Naive thymus-derived CD4-positive, alpha-beta T cell (primary cell): ENCODE measurements around the gene TRIP13. TPM values are rescaled to one million over a fixed set of nuclear protein-coding genes. Genes with fewer than 3 reads are reported as not detected.
"Not testable (repeated sequence)": the region's sequence is repeated elsewhere in the genome, so short reads cannot be mapped to it uniquely, and the experiment has no call there.

Source experiments
- ATAC-seq: fragments of 150-1000 bp; cut with Tn5 transposase; 2 replicates; pipeline ENCODE4 v1.10.0; 2021; ENCODE audit warnings: mild to moderate bottlenecking, moderate library complexity
- CTCF ChIA-PET: fragments of 350-600 bp; sonication (Branson Sonifier 250); formaldehyde crosslinking; loops from one replicate; lab custom pipeline; 2021; ENCODE audit warnings: antibody characterized with exemption; lab: Charles Lee
- POLR2A ChIA-PET: fragments of 350-600 bp; sonication (Branson Sonifier 250); formaldehyde crosslinking; loops from one replicate; lab custom pipeline; 2021; ENCODE audit warnings: antibody characterized with exemption, inconsistent platforms; lab: Charles Lee
- DNase-seq, 9 donors: peaks; one replicate each; pipeline versions ENCODE4 v3.0.0 to v3.0.0-alpha.2; 2020 to 2022; ENCODE audit warnings: mixed read lengths in 1 of 9
- H3K27ac ChIP-seq: one replicate; pipeline ENCODE4 v1.7.0; 2013; ENCODE audit warnings: mild to moderate bottlenecking, low read depth, low read length, moderate library complexity
- H3K27me3 ChIP-seq, 2 donors: one replicate each; pipeline ENCODE4 v1.7.0; 2013; ENCODE audit warnings: low read length in 2 of 2, mild to moderate bottlenecking in 2 of 2, moderate library complexity in 2 of 2; ENCODE audit not compliant: control insufficient read depth in 2 of 2, insufficient read depth in 2 of 2
- H3K36me3 ChIP-seq, 3 experiments: 1 replicate in 2 of 3; 2 replicates in 1 of 3; pipeline ENCODE4 v1.7.0; 2013; ENCODE audit warnings: low read length in 3 of 3, mild to moderate bottlenecking in 3 of 3, moderate library complexity in 1 of 3; ENCODE audit not compliant: insufficient read depth in 3 of 3, control insufficient read depth in 2 of 3
- H3K4me1 ChIP-seq, 2 donors: one replicate each; pipeline ENCODE4 v1.7.0; 2013; ENCODE audit warnings: low read length in 2 of 2, mild to moderate bottlenecking in 2 of 2, moderate library complexity in 1 of 2; ENCODE audit not compliant: control insufficient read depth in 2 of 2, insufficient read depth in 2 of 2
- H3K4me3 ChIP-seq: 2 replicates; pipeline ENCODE4 v1.7.0; 2013; ENCODE audit warnings: mild to moderate bottlenecking, low read length
- H3K9me3 ChIP-seq, 3 experiments: 1 replicate in 2 of 3; 2 replicates in 1 of 3; pipeline ENCODE4 v1.7.0; 2013; ENCODE audit warnings: low read length in 3 of 3; ENCODE audit not compliant: control insufficient read depth in 2 of 3
- H3K27ac Mint-ChIP-seq, 9 donors: one replicate each; pipeline ENCODE4 v1.8.0; 2020 to 2022; ENCODE audit warnings: mixed read lengths in 9 of 9, mild to moderate bottlenecking in 8 of 9, moderate library complexity in 5 of 9, inconsistent platforms in 2 of 9
- H3K27me3 Mint-ChIP-seq, 5 donors: one replicate each; pipeline ENCODE4 v1.8.0; 2021 to 2022; ENCODE audit warnings: mixed read lengths in 5 of 5, mild to moderate bottlenecking in 1 of 5
- H3K36me3 Mint-ChIP-seq, 5 donors: one replicate each; pipeline ENCODE4 v1.8.0; 2020 to 2022; ENCODE audit warnings: mixed read lengths in 5 of 5, mild to moderate bottlenecking in 3 of 5, inconsistent platforms in 1 of 5
- H3K4me1 Mint-ChIP-seq, 7 donors: one replicate each; pipeline ENCODE4 v1.8.0; 2020 to 2022; ENCODE audit warnings: mixed read lengths in 7 of 7, mild to moderate bottlenecking in 3 of 7, inconsistent platforms in 1 of 7
- H3K4me3 Mint-ChIP-seq, 10 donors: one replicate each; pipeline ENCODE4 v1.8.0; 2020 to 2022; ENCODE audit warnings: mild to moderate bottlenecking in 10 of 10, mixed read lengths in 10 of 10, moderate library complexity in 6 of 10, inconsistent platforms in 2 of 10
- H3K9me3 Mint-ChIP-seq, 11 donors: one replicate each; pipeline ENCODE4 v1.8.0; 2020 to 2022; ENCODE audit warnings: mixed read lengths in 11 of 11, mild to moderate bottlenecking in 4 of 11, inconsistent platforms in 1 of 11, moderate library complexity in 1 of 11
- intact Hi-C, 2 donors: fragments of 100-400 bp; cut with micrococcal nuclease; formaldehyde crosslinking; loops; one replicate each; pipeline ENCODE4 v1.15.1; 2023
- polyA plus RNA-seq, 2 donors: library from polyadenylated mRNA; unstranded; fragments of 300-500 nt; fragmentation: Illumina TruSeq; gene quantifications; one replicate each; pipeline ENCODE4 v1.2.3, GENCODE V29; 2021
- total RNA-seq, 6 experiments: library from RNA in 5 of 6; stranded (reverse) in 5 of 6; gene quantifications; 1 replicate in 5 of 6; 2 replicates in 1 of 6; pipeline ENCODE4 v1.2.3 and lab custom pipeline; 2021 to 2026

The TRIP13 gene
- total and polyA plus RNA-seq, 7 experiments from 2014 or later = 0.39 to 23.5 (median 0.57) TPM; not detected in 1

GRCh38 chr5:878677-879076, 14.0 kb upstream of the TRIP13 start:
- H3K27ac Mint-ChIP-seq, H3K9me3 ChIP-seq, H3K4me3 Mint-ChIP-seq, H3K4me1 ChIP-seq, H3K27me3 Mint-ChIP-seq, H3K27me3 ChIP-seq, intact Hi-C loops, H3K27ac ChIP-seq, H3K4me3 ChIP-seq, CTCF ChIA-PET, POLR2A ChIA-PET, DNase-seq: not testable (repeated sequence)
- peak; percentile 20 for ATAC-seq
- Mint-ChIP-seq H3K9me3 (peaks cover 0 to 12% (median 0%) of the 10 kb centered on the region in 11 donors), H3K36me3 (peaks cover 22 to 68% (median 46%) of the 10 kb centered on the region in 5 donors), H3K4me1 (peaks cover 14 to 26% (median 22%) of the 10 kb centered on the region in 7 donors)
- H3K36me3 ChIP-seq = peaks cover 0 to 80% (median 25%) of the 10 kb centered on the region in 3 experiments

- H3K4me1 ChIP-seq = no peaks in the 10 kb centered on the region
- no peaks in the 10 kb centered on the region for H3K9me3 ChIP-seq
- H3K27ac Mint-ChIP-seq = peak overlapping the region in 1 of 9 donors; percentile 8
Measured at GRCh38 chr5:880816-881550, 11.7 kb upstream of the TRIP13 start.

GRCh38 chr5:881551-881935, 11.1 kb upstream of the TRIP13 start:
- Mint-ChIP-seq H3K9me3 (peaks cover 0 to 12% (median 0%) of the 10 kb centered on the region in 11 donors), H3K4me3 (no peak overlapping the region), H3K4me1 (peaks cover 14 to 25% (median 22%) of the 10 kb centered on the region in 7 donors), H3K36me3 (peaks cover 19 to 63% (median 36%) of the 10 kb centered on the region in 5 donors), H3K27ac (peak overlapping the region in 1 of 9 donors; percentile 8), H3K27me3 (peaks cover 0 to 5% (median 0%) of the 10 kb centered on the region in 5 donors)
- ATAC-seq (no peak), DNase-seq (no peak)
- intact Hi-C loops = no loop called here
- no peak overlapping the region for H3K27ac ChIP-seq
- CTCF ChIA-PET = no interaction called here
- peaks cover 0 to 80% (median 34%) of the 10 kb centered on the region in 3 experiments for H3K36me3 ChIP-seq
- POLR2A ChIA-PET = no interaction called here
- H3K27me3 ChIP-seq = no peaks in the 10 kb centered on the region
- H3K4me3 ChIP-seq = no peak overlapping the region
- H3K4me1 ChIP-seq = no peaks in the 10 kb centered on the region
- no peaks in the 10 kb centered on the region for H3K9me3 ChIP-seq

More at GRCh38 chr5:880816-881550, 11.7 kb upstream of the TRIP13 start:
- Mint-ChIP-seq H3K36me3 (peaks cover 17 to 61% (median 36%) of the 10 kb centered on the region in 5 donors), H3K4me1 (peaks cover 14 to 24% (median 20%) of the 10 kb centered on the region in 7 donors), H3K9me3 (peaks cover 0 to 12% (median 0%) of the 10 kb centered on the region in 11 donors), H3K4me3 (peak overlapping the region in 1 of 10 donors; percentile 68), H3K27me3 (peaks cover 0 to 5% (median 0%) of the 10 kb centered on the region in 5 donors)
- CTCF ChIA-PET = no interaction called here
- H3K27me3 ChIP-seq = no peaks in the 10 kb centered on the region
- DNase-seq (no peak), ATAC-seq (no peak)
- H3K27ac ChIP-seq = no peak overlapping the region
- POLR2A ChIA-PET = no interaction called here
- no peak overlapping the region for H3K4me3 ChIP-seq
- H3K36me3 ChIP-seq = peaks cover 0 to 80% (median 32%) of the 10 kb centered on the region in 3 experiments
- intact Hi-C loops = no loop called here

- no peak for ATAC-seq
- peaks cover 28 to 62% (median 41%) of the 10 kb centered on the region in 5 donors for H3K36me3 Mint-ChIP-seq
- peak overlapping the region; percentile 22 to 92 (median 71) for H3K27ac Mint-ChIP-seq
- peak overlapping the region in 7 of 10 donors; percentile 2 to 41 (median 37) for H3K4me3 Mint-ChIP-seq
- H3K9me3 ChIP-seq = no peaks in the 10 kb centered on the region
- POLR2A ChIA-PET = no interaction called here
- peaks cover 0 to 5% (median 0%) of the 10 kb centered on the region in 5 donors for H3K27me3 Mint-ChIP-seq
- intact Hi-C loops = no loop called here
- H3K27me3 ChIP-seq = no peaks in the 10 kb centered on the region
- H3K27ac ChIP-seq = no peak overlapping the region
- peaks cover 14 to 32% (median 22%) of the 10 kb centered on the region in 7 donors for H3K4me1 Mint-ChIP-seq
- H3K36me3 ChIP-seq = peaks cover 5 to 80% (median 38%) of the 10 kb centered on the region in 3 experiments
- no peak for DNase-seq
- H3K9me3 Mint-ChIP-seq = peaks cover 0 to 12% (median 0%) of the 10 kb centered on the region in 11 donors
- H3K4me1 ChIP-seq = no peaks in the 10 kb centered on the region
- H3K4me3 ChIP-seq = no peak overlapping the region
- CTCF ChIA-PET = no interaction called here
Measured at GRCh38 chr5:882253-883183, 10.2 kb upstream of the TRIP13 start.

- no peak overlapping the region for H3K4me3 ChIP-seq
- ATAC-seq = no peak
- DNase-seq = no peak
- H3K9me3 ChIP-seq = no peaks in the 10 kb centered on the region
- Mint-ChIP-seq H3K36me3 (peaks cover 27 to 62% (median 45%) of the 10 kb centered on the region in 5 donors), H3K27me3 (peaks cover 0 to 5% (median 0%) of the 10 kb centered on the region in 5 donors), H3K9me3 (peaks cover 0 to 12% (median 0%) of the 10 kb centered on the region in 11 donors), H3K4me1 (peaks cover 14 to 37% (median 28%) of the 10 kb centered on the region in 7 donors), H3K4me3 (no peak overlapping the region), H3K27ac (peak overlapping the region in 1 of 9 donors; percentile 6)
- H3K27me3 ChIP-seq = no peaks in the 10 kb centered on the region
- intact Hi-C loops = no loop called here
- peaks cover 12 to 83% (median 41%) of the 10 kb centered on the region in 3 experiments for H3K36me3 ChIP-seq
- POLR2A ChIA-PET = interaction anchor here (0.6 kb wide), 1 partner anchor 32 kb away, joined by 3 read pairs; no protein-coding TSS in a partner anchor
- H3K27ac ChIP-seq = no peak overlapping the region
- no peaks in the 10 kb centered on the region for H3K4me1 ChIP-seq
- CTCF ChIA-PET = no interaction called here
Measured at GRCh38 chr5:883475-884181, 9.1 kb upstream of the TRIP13 start.
